ENCODE data around the gene SEC24A. TPM values are rescaled to one million over a fixed set of nuclear protein-coding genes. Genes with fewer than 3 reads are reported as not detected.
"Not testable (repeated sequence)": the region's sequence is repeated elsewhere in the genome, so short reads cannot be mapped to it uniquely, and the experiment has no call there.

The SEC24A gene
- total and polyA plus RNA-seq, 2 donors = 6.4 to 7.5 TPM

GRCh38 chr5:134758176-134758503 lies 109.6 kb downstream of the SEC24A start:
- no peaks in the 10 kb centered on the region for H3K27me3 ChIP-seq (ENCODE audit: control insufficient read depth in 2 of 2, insufficient read depth in 1 of 2, low read length in 1 of 2)
- H3K4me3 ChIP-seq (ENCODE audit: low read length in 2 of 2) = peak overlapping the region; percentile 76
- no peak overlapping the region for H3K27ac ChIP-seq (ENCODE audit: low read depth in 1 of 2, low read length in 1 of 2)
- peaks cover 3 to 9% of the 10 kb centered on the region in 2 donors for H3K36me3 ChIP-seq (ENCODE audit: control insufficient read depth in 2 of 2, insufficient read depth in 2 of 2, low read length in 1 of 2)
- no peak for DNase-seq (ENCODE audit: low read depth in 6 of 9, low spot score in 9 of 9)
- H3K9me3 ChIP-seq (ENCODE audit: control insufficient read depth in 2 of 2, insufficient read depth in 1 of 2, low read length in 1 of 2) = no peaks in the 10 kb centered on the region
- 34% methylated on average over 9 of the region's 9 CpGs for WGBS
- peaks cover 4 to 13% of the 10 kb centered on the region in 2 donors for H3K4me1 ChIP-seq (ENCODE audit: control insufficient read depth in 2 of 2, insufficient read depth in 2 of 2, low read length in 2 of 2)

DNA sequence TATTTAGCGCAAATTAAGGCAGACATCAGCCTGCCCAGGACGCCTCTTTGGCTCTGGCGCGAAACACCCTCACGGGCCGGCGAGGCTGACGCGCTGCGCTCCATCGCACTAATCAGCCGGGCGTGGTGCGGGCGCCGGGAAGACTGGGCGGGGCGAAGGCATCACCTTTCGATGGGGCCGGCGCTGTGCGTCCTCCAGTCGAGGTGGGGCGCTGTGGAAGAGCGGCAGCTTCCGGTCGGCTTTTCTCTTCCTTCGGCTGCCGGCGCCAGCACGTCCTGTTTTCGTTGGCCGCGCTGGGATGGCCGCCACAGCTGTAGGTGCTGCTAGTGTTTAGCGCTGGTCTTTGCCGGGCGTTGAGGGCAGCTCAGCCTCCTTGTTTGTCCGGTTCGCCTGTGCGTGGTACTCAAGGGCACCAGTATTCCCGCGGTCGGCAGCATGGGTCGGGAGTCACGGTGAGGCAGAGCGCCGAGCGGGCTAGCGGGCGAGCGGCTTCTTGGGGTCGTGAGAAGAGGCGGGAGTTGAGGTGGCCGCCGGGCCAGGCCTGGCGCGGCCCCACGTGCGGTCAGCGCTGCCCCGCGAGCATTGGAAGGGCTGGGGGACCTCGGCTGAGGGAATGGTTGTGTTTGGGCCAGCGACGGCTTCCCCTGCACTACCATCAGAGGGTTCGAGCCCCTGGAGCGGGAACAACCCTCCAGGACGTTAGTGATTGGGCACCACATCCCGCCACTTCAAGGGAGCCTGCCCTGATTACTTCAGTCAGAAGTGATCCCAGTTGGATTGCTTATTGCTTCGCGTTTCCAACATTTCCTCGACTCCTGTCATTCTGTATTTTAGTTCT lies 110.1 kb downstream of the SEC24A start, which contains the start of gene DDX46:
Gene DDX46 (plus strand): TSS at position 276 of the 838 bp plus-strand sequence. CDS start 160 bp downstream, at position 436.
- under 1% methylated on average over 73 of the region's 73 CpGs for WGBS
- peak; percentile 69 to 95 (median 86) for DNase-seq (ENCODE audit: low read depth in 6 of 9, low spot score in 9 of 9)
- H3K27ac ChIP-seq (ENCODE audit: low read depth in 1 of 2, low read length in 1 of 2) = peak within 1 kb of the TSS; percentile 33 to 42
- no peaks in the 10 kb centered on the region for H3K27me3 ChIP-seq (ENCODE audit: control insufficient read depth in 2 of 2, insufficient read depth in 1 of 2, low read length in 1 of 2)
- peaks cover 9 to 10% of the 10 kb centered on the region in 2 donors for H3K36me3 ChIP-seq (ENCODE audit: control insufficient read depth in 2 of 2, insufficient read depth in 2 of 2, low read length in 1 of 2)
- peaks cover 4 to 13% of the 10 kb centered on the region in 2 donors for H3K4me1 ChIP-seq (ENCODE audit: control insufficient read depth in 2 of 2, insufficient read depth in 2 of 2, low read length in 2 of 2)
- H3K9me3 ChIP-seq (ENCODE audit: control insufficient read depth in 2 of 2, insufficient read depth in 1 of 2, low read length in 1 of 2) = no peaks in the 10 kb centered on the region
- peak within 1 kb of the TSS; percentile 76 for H3K4me3 ChIP-seq (ENCODE audit: low read length in 2 of 2)

GRCh38 chr5:134767528-134768291 lies 119.1 kb downstream of the SEC24A start:
- 97% methylated on average over 21 of the region's 21 CpGs for WGBS
- peaks cover 53 to 78% of the 10 kb centered on the region in 2 donors for H3K36me3 ChIP-seq (ENCODE audit: control insufficient read depth in 2 of 2, insufficient read depth in 2 of 2, low read length in 1 of 2)
- not testable (repeated sequence) for H3K27me3 ChIP-seq (ENCODE audit: control insufficient read depth in 2 of 2, insufficient read depth in 1 of 2, low read length in 1 of 2); H3K27ac ChIP-seq (ENCODE audit: low read depth in 1 of 2, low read length in 1 of 2); H3K4me3 ChIP-seq (ENCODE audit: low read length in 2 of 2); H3K4me1 ChIP-seq (ENCODE audit: control insufficient read depth in 2 of 2, insufficient read depth in 2 of 2, low read length in 2 of 2); DNase-seq (ENCODE audit: low read depth in 6 of 9, low spot score in 9 of 9); H3K9me3 ChIP-seq (ENCODE audit: control insufficient read depth in 2 of 2, insufficient read depth in 1 of 2, low read length in 1 of 2)

- WGBS = 97% methylated on average over 4 of the region's 4 CpGs
- no peak for DNase-seq (ENCODE audit: low read depth in 6 of 9, low spot score in 9 of 9)
- no peaks in the 10 kb centered on the region for H3K9me3 ChIP-seq (ENCODE audit: control insufficient read depth in 2 of 2, insufficient read depth in 1 of 2, low read length in 1 of 2)
- H3K4me3 ChIP-seq (ENCODE audit: low read length in 2 of 2) = no peak overlapping the region
- peaks cover 46 to 86% of the 10 kb centered on the region in 2 donors for H3K36me3 ChIP-seq (ENCODE audit: control insufficient read depth in 2 of 2, insufficient read depth in 2 of 2, low read length in 1 of 2)
- H3K4me1 ChIP-seq (ENCODE audit: control insufficient read depth in 2 of 2, insufficient read depth in 2 of 2, low read length in 2 of 2) = no peaks in the 10 kb centered on the region
- H3K27me3 ChIP-seq (ENCODE audit: control insufficient read depth in 2 of 2, insufficient read depth in 1 of 2, low read length in 1 of 2) = no peaks in the 10 kb centered on the region
- H3K27ac ChIP-seq (ENCODE audit: low read depth in 1 of 2, low read length in 1 of 2) = no peak overlapping the region
These were observed 120.6 kb downstream of the SEC24A start for GRCh38 chr5:134769206-134769605.

GRCh38 chr5:134772461-134773125 lies 124.0 kb downstream of the SEC24A start:
- Histone ChIP-seq H3K36me3 (ENCODE audit: control insufficient read depth in 2 of 2, insufficient read depth in 2 of 2, low read length in 1 of 2) (peaks cover 42 to 78% of the 10 kb centered on the region in 2 donors), H3K4me1 (ENCODE audit: control insufficient read depth in 2 of 2, insufficient read depth in 2 of 2, low read length in 2 of 2) (no peaks in the 10 kb centered on the region), H3K9me3 (ENCODE audit: control insufficient read depth in 2 of 2, insufficient read depth in 1 of 2, low read length in 1 of 2) (no peaks in the 10 kb centered on the region), H3K4me3 (ENCODE audit: low read length in 2 of 2) (no peak overlapping the region), H3K27ac (ENCODE audit: low read depth in 1 of 2, low read length in 1 of 2) (no peak overlapping the region), H3K27me3 (ENCODE audit: control insufficient read depth in 2 of 2, insufficient read depth in 1 of 2, low read length in 1 of 2) (no peaks in the 10 kb centered on the region)
- 97% methylated on average over 10 of the region's 10 CpGs for WGBS
- no peak for DNase-seq (ENCODE audit: low read depth in 6 of 9, low spot score in 9 of 9)

GRCh38 chr5:134777366-134777765 lies 128.8 kb downstream of the SEC24A start:
- H3K9me3 ChIP-seq (ENCODE audit: control insufficient read depth in 2 of 2, insufficient read depth in 1 of 2, low read length in 1 of 2) = no peaks in the 10 kb centered on the region
- WGBS = 95% methylated on average over 2 of the region's 2 CpGs
- no peaks in the 10 kb centered on the region for H3K27me3 ChIP-seq (ENCODE audit: control insufficient read depth in 2 of 2, insufficient read depth in 1 of 2, low read length in 1 of 2)
- no peak for DNase-seq (ENCODE audit: low read depth in 6 of 9, low spot score in 9 of 9)
- H3K36me3 ChIP-seq (ENCODE audit: control insufficient read depth in 2 of 2, insufficient read depth in 2 of 2, low read length in 1 of 2) = peaks cover 41 to 82% of the 10 kb centered on the region in 2 donors
- H3K4me3 ChIP-seq (ENCODE audit: low read length in 2 of 2) = no peak overlapping the region
- H3K27ac ChIP-seq (ENCODE audit: low read depth in 1 of 2, low read length in 1 of 2) = no peak overlapping the region
- H3K4me1 ChIP-seq (ENCODE audit: control insufficient read depth in 2 of 2, insufficient read depth in 2 of 2, low read length in 2 of 2) = no peaks in the 10 kb centered on the region

Other genes with a start within 250 kb of the SEC24A start
- 36.5 TPM for gene CDKN2AIPNL, start 236.9 kb upstream of the SEC24A start, total RNA-seq
- gene CDKN2AIPNL, start 236.9 kb upstream of the SEC24A start, polyA plus RNA-seq = 42.1 TPM
- gene JADE2, start 123.1 kb upstream of the SEC24A start, total RNA-seq = 11.8 TPM
- gene JADE2, start 123.1 kb upstream of the SEC24A start, polyA plus RNA-seq = 14.1 TPM
- gene SAR1B, start 16.0 kb upstream of the SEC24A start, total RNA-seq = 35.8 TPM
- gene SAR1B, start 16.0 kb upstream of the SEC24A start, polyA plus RNA-seq = 27.2 TPM
- 34.2 TPM for gene CAMLG, start 89.8 kb downstream of the SEC24A start, total RNA-seq
- 87.4 TPM for gene CAMLG, start 89.8 kb downstream of the SEC24A start, polyA plus RNA-seq
- 30.5 TPM for gene DDX46, start 110.0 kb downstream of the SEC24A start, total RNA-seq
- 27.0 TPM for gene DDX46, start 110.0 kb downstream of the SEC24A start, polyA plus RNA-seq
- 11.7 TPM for gene C5orf24, start 197.2 kb downstream of the SEC24A start, total RNA-seq
- 22.4 TPM for gene C5orf24, start 197.2 kb downstream of the SEC24A start, polyA plus RNA-seq
- gene TXNDC15, start 225.6 kb downstream of the SEC24A start, total RNA-seq = 27.7 TPM
- gene TXNDC15, start 225.6 kb downstream of the SEC24A start, polyA plus RNA-seq = 52.9 TPM

Data from thymus (tissue), 11 donors.